ENCODE results near the gene PRUNE2. TPM values are rescaled to one million over a fixed set of nuclear protein-coding genes. Genes with fewer than 3 reads are reported as not detected.

Gene PRUNE2
- total RNA-seq, 2 experiments from 2014 or later = 0.38 to 0.44 TPM

DNA sequence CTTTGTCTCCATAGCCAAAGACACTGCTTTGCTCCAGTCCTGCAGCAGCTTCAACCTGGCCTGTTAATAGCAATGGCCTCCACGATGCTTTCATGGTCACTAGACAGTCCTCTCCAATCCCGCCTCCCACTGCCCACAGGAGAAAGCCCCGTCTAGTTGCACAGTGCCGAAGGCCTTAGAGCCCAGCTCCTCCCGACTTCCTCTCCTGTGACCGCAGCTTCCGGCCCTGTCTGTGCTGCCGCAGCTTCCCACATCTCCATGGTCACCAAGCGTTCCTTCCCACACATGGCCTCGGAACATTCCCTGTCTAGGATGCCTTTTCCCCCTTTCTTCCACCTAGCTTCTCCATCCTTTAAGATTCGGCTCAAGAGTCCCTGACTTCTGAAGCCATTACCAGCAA, 118.2 kb downstream of the PRUNE2 start:
- Histone ChIP-seq H2AFZ (ENCODE audit: low read length) (no peak overlapping the region), H3K9me3 (ENCODE audit: low read length) (no peaks in the 10 kb centered on the region), H3K4me3 (ENCODE audit: low read depth, low read length, poor library complexity, severe bottlenecking) (no peak overlapping the region), H3K79me2 (ENCODE audit: insufficient read depth, low read depth, low read length) (no peaks in the 10 kb centered on the region), H3K9me2 (ENCODE audit: insufficient read depth, low read length) (no peaks in the 10 kb centered on the region), H3K4me1 (ENCODE audit: insufficient read depth, low read length, poor library complexity, severe bottlenecking) (no peaks in the 10 kb centered on the region), H3K36me3 (ENCODE audit: insufficient read depth, low read length) (no peaks in the 10 kb centered on the region), H3K4me2 (ENCODE audit: low read length) (no peak overlapping the region), H3K27ac (ENCODE audit: low read depth, low read length, poor library complexity, severe bottlenecking) (no peak overlapping the region), H4K20me1 (ENCODE audit: insufficient read depth, low read length) (no peaks in the 10 kb centered on the region)
- ChIA-PET POLR2A (interaction anchor here (0.5 to 0.6 kb wide), 2 partner anchors 181 to 953 kb away, joined by 3 read pairs; no protein-coding TSS in a partner anchor), CTCF (ENCODE audit: unreplicated experiment) (no interaction called here)
- no TSS peak for BruUV-seq (replicated peaks)
- intact Hi-C loops (cut with micrococcal nuclease; ENCODE audit: unreplicated experiment) = no loop called here
- no peak for DNase-seq (ENCODE audit: low spot score)
- TF ChIP-seq, protein P1, sequence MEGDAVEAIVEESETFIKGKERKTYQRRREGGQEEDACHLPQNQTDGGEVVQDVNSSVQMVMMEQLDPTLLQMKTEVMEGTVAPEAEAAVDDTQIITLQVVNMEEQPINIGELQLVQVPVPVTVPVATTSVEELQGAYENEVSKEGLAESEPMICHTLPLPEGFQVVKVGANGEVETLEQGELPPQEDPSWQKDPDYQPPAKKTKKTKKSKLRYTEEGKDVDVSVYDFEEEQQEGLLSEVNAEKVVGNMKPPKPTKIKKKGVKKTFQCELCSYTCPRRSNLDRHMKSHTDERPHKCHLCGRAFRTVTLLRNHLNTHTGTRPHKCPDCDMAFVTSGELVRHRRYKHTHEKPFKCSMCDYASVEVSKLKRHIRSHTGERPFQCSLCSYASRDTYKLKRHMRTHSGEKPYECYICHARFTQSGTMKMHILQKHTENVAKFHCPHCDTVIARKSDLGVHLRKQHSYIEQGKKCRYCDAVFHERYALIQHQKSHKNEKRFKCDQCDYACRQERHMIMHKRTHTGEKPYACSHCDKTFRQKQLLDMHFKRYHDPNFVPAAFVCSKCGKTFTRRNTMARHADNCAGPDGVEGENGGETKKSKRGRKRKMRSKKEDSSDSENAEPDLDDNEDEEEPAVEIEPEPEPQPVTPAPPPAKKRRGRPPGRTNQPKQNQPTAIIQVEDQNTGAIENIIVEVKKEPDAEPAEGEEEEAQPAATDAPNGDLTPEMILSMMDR (conservative IDR thresholded peaks at IDR 0.05; ENCODE audit: low read length) = no peak
- no peak for TF ChIP-seq EZH2phosphoT487 (IDR thresholded peaks at IDR 0.05; ENCODE audit: borderline replicate concordance, low read depth, low read length)

DNA sequence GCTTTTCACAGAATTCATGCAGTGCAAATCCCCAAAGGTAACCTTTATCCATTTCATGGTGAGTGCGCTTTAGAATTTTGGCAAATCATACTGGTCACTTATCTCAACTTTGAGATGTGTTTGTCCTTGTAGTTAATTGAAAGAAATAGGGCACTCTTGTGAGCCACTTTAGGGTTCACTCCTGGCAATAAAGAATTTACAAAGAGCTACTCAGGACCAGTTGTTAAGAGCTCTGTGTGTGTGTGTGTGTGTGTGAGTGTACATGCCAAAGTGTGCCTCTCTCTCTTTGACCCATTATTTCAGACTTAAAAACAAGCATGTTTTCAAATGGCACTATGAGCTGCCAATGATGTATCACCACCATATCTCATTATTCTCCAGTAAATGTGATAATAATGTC, 120.4 kb downstream of the PRUNE2 start:
- Histone ChIP-seq H3K27ac (ENCODE audit: low read depth, low read length, poor library complexity, severe bottlenecking) (no peak overlapping the region), H3K4me3 (ENCODE audit: low read depth, low read length, poor library complexity, severe bottlenecking) (no peak overlapping the region), H2AFZ (ENCODE audit: low read length) (no peak overlapping the region), H3K36me3 (ENCODE audit: insufficient read depth, low read length) (no peaks in the 10 kb centered on the region), H3K79me2 (ENCODE audit: insufficient read depth, low read depth, low read length) (no peaks in the 10 kb centered on the region), H3K9me3 (ENCODE audit: low read length) (no peaks in the 10 kb centered on the region), H4K20me1 (ENCODE audit: insufficient read depth, low read length) (no peaks in the 10 kb centered on the region), H3K4me1 (ENCODE audit: insufficient read depth, low read length, poor library complexity, severe bottlenecking) (no peaks in the 10 kb centered on the region), H3K4me2 (ENCODE audit: low read length) (no peak overlapping the region), H3K9me2 (ENCODE audit: insufficient read depth, low read length) (no peaks in the 10 kb centered on the region)
- POLR2A ChIA-PET = interaction anchor here (1.5 kb wide), 1 partner anchor 9 kb away, joined by 5 read pairs; no protein-coding TSS in a partner anchor
- BruUV-seq (replicated peaks) = no TSS peak
- no peak for DNase-seq (ENCODE audit: low spot score)
- CTCF ChIA-PET (ENCODE audit: unreplicated experiment) = interaction anchor here (0.6 kb wide), 1 partner anchor 758 kb away, joined by 4 read pairs; no protein-coding TSS in a partner anchor
- intact Hi-C loops (cut with micrococcal nuclease; ENCODE audit: unreplicated experiment) = no loop called here
- TF ChIP-seq EZH2phosphoT487 (IDR thresholded peaks at IDR 0.05; ENCODE audit: borderline replicate concordance, low read depth, low read length) = no peak
- TF ChIP-seq, protein P1 (conservative IDR thresholded peaks at IDR 0.05; ENCODE audit: low read length) = no peak

DNA sequence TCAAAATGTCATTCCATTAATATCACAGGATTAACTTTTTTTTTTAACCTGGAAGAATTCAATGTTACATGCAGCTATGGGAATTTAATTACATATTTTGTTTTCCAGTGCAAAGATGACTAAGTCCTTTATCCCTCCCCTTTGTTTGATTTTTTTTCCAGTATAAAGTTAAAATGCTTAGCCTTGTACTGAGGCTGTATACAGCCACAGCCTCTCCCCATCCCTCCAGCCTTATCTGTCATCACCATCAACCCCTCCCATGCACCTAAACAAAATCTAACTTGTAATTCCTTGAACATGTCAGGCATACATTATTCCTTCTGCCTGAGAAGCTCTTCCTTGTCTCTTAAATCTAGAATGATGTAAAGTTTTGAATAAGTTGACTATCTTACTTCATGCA, 121.0 kb downstream of the PRUNE2 start:
- Histone ChIP-seq H3K79me2 (ENCODE audit: insufficient read depth, low read depth, low read length) (no peaks in the 10 kb centered on the region), H4K20me1 (ENCODE audit: insufficient read depth, low read length) (no peaks in the 10 kb centered on the region), H2AFZ (ENCODE audit: low read length) (no peak overlapping the region), H3K9me2 (ENCODE audit: insufficient read depth, low read length) (no peaks in the 10 kb centered on the region), H3K9me3 (ENCODE audit: low read length) (no peaks in the 10 kb centered on the region), H3K4me1 (ENCODE audit: insufficient read depth, low read length, poor library complexity, severe bottlenecking) (no peaks in the 10 kb centered on the region), H3K4me2 (ENCODE audit: low read length) (no peak overlapping the region), H3K36me3 (ENCODE audit: insufficient read depth, low read length) (no peaks in the 10 kb centered on the region), H3K27ac (ENCODE audit: low read depth, low read length, poor library complexity, severe bottlenecking) (no peak overlapping the region), H3K4me3 (ENCODE audit: low read depth, low read length, poor library complexity, severe bottlenecking) (no peak overlapping the region)
- BruUV-seq (replicated peaks) = no TSS peak
- no peak for DNase-seq (ENCODE audit: low spot score)
- ChIA-PET CTCF (ENCODE audit: unreplicated experiment) (interaction anchor here (0.6 kb wide), 1 partner anchor 758 kb away, joined by 4 read pairs; no protein-coding TSS in a partner anchor), POLR2A (interaction anchor here (0.6 to 0.7 kb wide), 2 partner anchors 19 to 29 kb away, joined by 3 to 4 read pairs; no protein-coding TSS in a partner anchor)
- intact Hi-C loops (cut with micrococcal nuclease; ENCODE audit: unreplicated experiment) = no loop called here
- no peak for TF ChIP-seq EZH2phosphoT487 (IDR thresholded peaks at IDR 0.05; ENCODE audit: borderline replicate concordance, low read depth, low read length)
- TF ChIP-seq, protein P1 (conservative IDR thresholded peaks at IDR 0.05; ENCODE audit: low read length) = no peak

All from OCI-LY7 (cell line).